Heart left ventricle (tissue), 16 donors: Measurements from ENCODE around the gene MRPL4. TPM values are rescaled to one million over a fixed set of nuclear protein-coding genes. Genes with fewer than 3 reads are reported as not detected.

Source experiments
- ATAC-seq, 4 donors: fragments of 200-7000 bp; cut with Tn5 transposase; one replicate each; pipeline ENCODE4 v1.9.1; 2020 to 2022; ENCODE audit warnings: moderate library complexity in 4 of 4, mild to moderate bottlenecking in 3 of 4, moderate number of reproducible peaks in 1 of 4
- DNase-seq, 5 donors: peaks; one replicate each; pipeline ENCODE4 v3.0.0-alpha.2; 2020
- H3K27ac ChIP-seq, 12 donors: fragments of 200-600 bp; sonication (generic) in 4 of 12; one replicate each; pipeline versions ENCODE4 v1.5.0 to v1.8.0; 2016 to 2022; ENCODE audit warnings: mild to moderate bottlenecking in 2 of 12
- H3K27me3 ChIP-seq, 9 donors: fragments of 200-600 bp; sonication (generic) in 2 of 9; one replicate each; pipeline versions ENCODE4 v1.5.1 to v1.8.0; 2016 to 2022; ENCODE audit warnings: mild to moderate bottlenecking in 3 of 9
- H3K36me3 ChIP-seq, 9 donors: fragments of 200-600 bp; sonication (generic) in 2 of 9; one replicate each; pipeline versions ENCODE4 v1.5.0 to v1.8.0; 2018 to 2022; ENCODE audit warnings: mild to moderate bottlenecking in 2 of 9
- H3K4me1 ChIP-seq, 12 donors: fragments of 200-600 bp; sonication (generic) in 4 of 12; one replicate each; pipeline versions ENCODE4 v1.5.0 to v1.8.0; 2016 to 2022; ENCODE audit warnings: mild to moderate bottlenecking in 3 of 12
- H3K4me3 ChIP-seq, 12 donors: fragments of 200-600 bp; sonication (generic) in 4 of 12; one replicate each; pipeline versions ENCODE4 v1.5.0 to v1.8.0; 2017 to 2022; ENCODE audit warnings: mild to moderate bottlenecking in 9 of 12, moderate library complexity in 4 of 12
- H3K9me3 ChIP-seq, 12 donors: fragments of 200-600 bp; sonication (generic) in 4 of 12; one replicate each; pipeline versions ENCODE4 v1.5.0 to v1.8.0; 2016 to 2022; ENCODE audit warnings: mild to moderate bottlenecking in 1 of 12
- POLR2A ChIP-seq, 2 donors: fragments of 450-650 bp; IDR thresholded peaks; one replicate each; pipeline ENCODE4 v1.6.1; 2017; ENCODE audit warnings: antibody characterized with exemption in 2 of 2, mild to moderate bottlenecking in 2 of 2, moderate library complexity in 2 of 2
- WGBS, 4 donors: extraction: QIAGEN DNeasy Blood & Tissue Kit in 2 of 4; methylation state at CpG; one replicate each; pipeline versions ENCODE4 v1.1.5 to v1.1.7; 2013 to 2018; 5-methylcytosine and 5-hydroxymethylcytosine counted together
- intact Hi-C, 10 donors: fragments of 100-400 bp; cut with DNase I; formaldehyde crosslinking; loops; one replicate each; pipeline versions ENCODE4 v1.11.1 to v1.14.2; 2022
- polyA plus RNA-seq, 2 donors: library from polyadenylated mRNA; stranded (reverse); fragments of 200-250 nt; gene quantifications; one replicate each; pipeline ENCODE4 v1.2.3, GENCODE V29; 2013
- total RNA-seq, 9 donors: library from RNA; depleted of rRNA in 2 of 9; stranded (reverse); fragments of >200 nt in 2 of 9; fragmentation: NEBNext Ultra II Directional in 3 of 9; extraction: Animal tissue kit (Norgen Biotek cat#: 25700) in 3 of 9; gene quantifications; one replicate each; pipeline versions ENCODE4 v1.1.0 to v1.2.4, GENCODE V29; 2016 to 2023
- TF ChIP-seq, protein P1 (sequence below), 12 donors: fragments of 200-600 bp; sonication (generic) in 4 of 12; IDR thresholded peaks; one replicate each; pipeline versions ENCODE4 v1.5.0 to v1.8.0; 2018 to 2022; ENCODE audit warnings: antibody characterized with exemption in 12 of 12, mild to moderate bottlenecking in 5 of 12
- donor health status: ischemic (EF 13 %, LVEDD 7.1; RV severe dilation, severe dysfunction).
- donor health status: healthy with polysubstance abuse.
- donor health status: DM: no; HTN: yes; CAD: no.
- donor health status: DM: no; HTN: no; CAD: no.
- donor health status: ischemic (EF 25% LVEDD 6.9; RV normal size, moderate dysfunction).
- donor health status: ischemic (EF 25% LVEDD 5.7; RV mildly dilated, moderate dysfunction).
- donor health status: healthy.
- donor health status: DM: yes; HTN: yes; CAD: no.
- donor health status: ischemic (EF 35%, LVEDD 5.7; RV mildly dilated, moderate dysfunction).
- donor health status: nonischemic (EF 11% LVEDD 7.7; RV severe dilation, severe dysfunction).
- donor health status: DM: yes; HTN: yes; CAD: no.
- donor health status: PGD.
- donor health status: ischemic (EF 29% LVEDD 5.4; RV normal size, mild dysfunction).
- donor health status: nonischemic (EF 23%, LVEDD 6.1; RV moderate dilation, normal function).

The MRPL4 gene
- total and polyA plus RNA-seq, 11 donors: 37.7 to 123 (median 68.2) TPM

- TF ChIP-seq, protein P1, sequence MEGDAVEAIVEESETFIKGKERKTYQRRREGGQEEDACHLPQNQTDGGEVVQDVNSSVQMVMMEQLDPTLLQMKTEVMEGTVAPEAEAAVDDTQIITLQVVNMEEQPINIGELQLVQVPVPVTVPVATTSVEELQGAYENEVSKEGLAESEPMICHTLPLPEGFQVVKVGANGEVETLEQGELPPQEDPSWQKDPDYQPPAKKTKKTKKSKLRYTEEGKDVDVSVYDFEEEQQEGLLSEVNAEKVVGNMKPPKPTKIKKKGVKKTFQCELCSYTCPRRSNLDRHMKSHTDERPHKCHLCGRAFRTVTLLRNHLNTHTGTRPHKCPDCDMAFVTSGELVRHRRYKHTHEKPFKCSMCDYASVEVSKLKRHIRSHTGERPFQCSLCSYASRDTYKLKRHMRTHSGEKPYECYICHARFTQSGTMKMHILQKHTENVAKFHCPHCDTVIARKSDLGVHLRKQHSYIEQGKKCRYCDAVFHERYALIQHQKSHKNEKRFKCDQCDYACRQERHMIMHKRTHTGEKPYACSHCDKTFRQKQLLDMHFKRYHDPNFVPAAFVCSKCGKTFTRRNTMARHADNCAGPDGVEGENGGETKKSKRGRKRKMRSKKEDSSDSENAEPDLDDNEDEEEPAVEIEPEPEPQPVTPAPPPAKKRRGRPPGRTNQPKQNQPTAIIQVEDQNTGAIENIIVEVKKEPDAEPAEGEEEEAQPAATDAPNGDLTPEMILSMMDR (IDR thresholded peaks at IDR 0.05): no peak
- no peak for TF ChIP-seq POLR2A (IDR thresholded peaks at IDR 0.05)
- intact Hi-C loops: loop anchor here in 3 of 10 donors (2.0 kb wide), 2 partner anchors 131 to 133 kb away; no protein-coding TSS in a partner anchor
- 86 to 93% (median 87%) methylated on average over 8 of the region's 8 CpGs for WGBS, 4 donors
Measured at GRCh38 chr19:10260141-10260584, 8.1 kb downstream of the MRPL4 start.

GRCh38 chr19:10262771-10263170 lies 10.8 kb downstream of the MRPL4 start:
- Histone ChIP-seq H3K4me1 (peaks cover 0 to 21% (median 9%) of the 10 kb centered on the region in 12 donors), H3K4me3 (no peak overlapping the region), H3K27me3 (no peaks in the 10 kb centered on the region), H3K9me3 (no peaks in the 10 kb centered on the region), H3K36me3 (peaks cover 0 to 25% (median 16%) of the 10 kb centered on the region in 9 donors), H3K27ac (no peak overlapping the region)
- DNase-seq (no peak), ATAC-seq (no peak)
- TF ChIP-seq POLR2A (IDR thresholded peaks at IDR 0.05): no peak
- intact Hi-C loops: no loop called here
- WGBS, 4 donors: 74 to 81% (median 76%) methylated on average over 7 of the region's 7 CpGs

More at GRCh38 chr19:10260141-10260584, 8.1 kb downstream of the MRPL4 start:
- no peak overlapping the region for H3K27ac ChIP-seq
- H3K4me3 ChIP-seq: no peak overlapping the region
- ATAC-seq (no peak), DNase-seq (no peak)
- peaks cover 0 to 51% (median 42%) of the 10 kb centered on the region in 9 donors for H3K36me3 ChIP-seq
- peaks cover 0 to 11% (median 6%) of the 10 kb centered on the region in 12 donors for H3K4me1 ChIP-seq
- H3K27me3 ChIP-seq: no peaks in the 10 kb centered on the region
- no peaks in the 10 kb centered on the region for H3K9me3 ChIP-seq

DNA sequence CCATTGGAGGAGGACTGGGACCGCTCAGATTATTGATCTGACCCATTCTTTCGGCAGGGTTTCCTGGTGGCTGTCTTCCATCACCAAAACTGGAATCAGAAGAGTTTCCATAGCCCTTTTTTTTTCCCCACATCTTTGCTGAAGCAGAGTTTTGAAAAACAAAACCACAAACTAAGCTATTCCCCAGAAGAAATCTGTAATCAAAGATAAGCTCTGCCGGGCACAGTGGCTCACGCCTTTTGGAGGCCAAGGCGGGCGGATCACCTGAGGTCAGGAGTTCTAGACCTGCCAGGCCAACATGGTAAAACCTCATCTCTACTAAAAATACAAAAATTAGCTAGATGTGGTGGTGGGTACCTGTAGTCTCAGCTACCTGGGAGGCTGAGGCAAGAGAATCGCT lies 14.7 kb downstream of the MRPL4 start:
- Histone ChIP-seq H3K36me3 (no peaks in the 10 kb centered on the region), H3K4me3 (no peak overlapping the region), H3K9me3 (no peaks in the 10 kb centered on the region), H3K27ac (peak overlapping the region in 5 of 12 donors; percentile 77 to 95 (median 87)), H3K4me1 (peaks cover 0 to 47% (median 15%) of the 10 kb centered on the region in 12 donors), H3K27me3 (peaks cover 0 to 20% (median 3%) of the 10 kb centered on the region in 9 donors)
- no peak for ATAC-seq
- DNase-seq: no peak
- intact Hi-C loops: no loop called here
- TF ChIP-seq, protein P1 (IDR thresholded peaks at IDR 0.05): no peak
- TF ChIP-seq POLR2A (IDR thresholded peaks at IDR 0.05): no peak
- WGBS, 4 donors: 78 to 82% (median 81%) methylated on average over 7 of the region's 7 CpGs

DNA sequence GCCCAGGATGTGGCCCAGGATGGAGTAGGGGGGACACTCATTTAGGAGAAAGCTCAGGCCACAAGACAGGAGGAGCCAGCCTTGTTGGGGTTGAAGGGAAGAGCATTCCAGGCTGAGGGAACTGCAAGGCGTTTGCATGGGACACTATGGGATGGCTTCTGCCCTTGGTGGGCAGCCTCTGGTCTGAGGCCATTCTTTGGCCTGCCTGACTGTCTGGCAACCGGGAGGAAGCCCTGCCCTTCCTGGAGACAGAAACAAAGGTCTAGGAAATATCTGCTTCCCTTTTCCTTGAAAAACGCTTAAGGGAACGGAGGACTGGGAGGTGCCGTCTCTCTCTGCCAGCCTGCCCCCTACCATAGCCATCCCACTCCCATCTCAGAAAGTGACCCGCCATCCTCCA lies 16.1 kb downstream of the MRPL4 start:
- intact Hi-C loops: loop anchor here in 3 of 10 donors (2.0 kb wide), 2 partner anchors 121 to 123 kb away; no protein-coding TSS in a partner anchor
- DNase-seq (peak in 2 of 5 donors; percentile 46 to 69), ATAC-seq (peak; percentile 13 to 42 (median 33))
- 56 to 66% (median 62%) methylated on average over 6 of the region's 6 CpGs for WGBS, 4 donors
- no peak overlapping the region for H3K4me3 ChIP-seq
- H3K27me3 ChIP-seq: peaks cover 0 to 23% (median 3%) of the 10 kb centered on the region in 9 donors
- peak overlapping the region; percentile 60 to 99 (median 86) for H3K27ac ChIP-seq
- no peaks in the 10 kb centered on the region for H3K9me3 ChIP-seq
- H3K36me3 ChIP-seq: peaks cover 0 to 4% (median 0%) of the 10 kb centered on the region in 9 donors
- TF ChIP-seq POLR2A (IDR thresholded peaks at IDR 0.05): no peak
- TF ChIP-seq, protein P1 (IDR thresholded peaks at IDR 0.05): no peak
- peaks cover 0 to 59% (median 17%) of the 10 kb centered on the region in 12 donors for H3K4me1 ChIP-seq
